Hepatocyte (in vitro differentiated cells): ENCODE results near the gene HK3. TPM values are rescaled to one million over a fixed set of nuclear protein-coding genes. Genes with fewer than 3 reads are reported as not detected.

Experiments used
- DNase-seq: peaks from one replicate; pipeline ENCODE4 v3.0.0-alpha.2; 2016; ENCODE audit warnings: low spot score
- H2AFZ ChIP-seq: fragments of 200-600 bp; sonication (generic); 2 replicates; pipeline ENCODE4 v1.6.0; 2016; ENCODE audit warnings: antibody characterized with exemption, mild to moderate bottlenecking
- H3K27ac ChIP-seq: fragments of 200-600 bp; sonication (generic); 2 replicates; pipeline ENCODE4 v1.5.1; 2016; ENCODE audit warnings: mild to moderate bottlenecking
- H3K27me3 ChIP-seq: fragments of 200-600 bp; sonication (generic); 2 replicates; pipeline ENCODE4 v1.6.1; 2016
- H3K36me3 ChIP-seq: fragments of 200-600 bp; sonication (generic); replicated peaks from 2 replicates; pipeline ENCODE4 v1.5.1; 2016; ENCODE audit warnings: low read depth; ENCODE audit not compliant: insufficient read depth
- H3K4me1 ChIP-seq: fragments of 200-600 bp; sonication (generic); 2 replicates; pipeline ENCODE4 v1.5.1; 2016; ENCODE audit warnings: mild to moderate bottlenecking, moderate library complexity; ENCODE audit not compliant: insufficient read depth
- H3K4me2 ChIP-seq: fragments of 200-600 bp; sonication (generic); 2 replicates; pipeline ENCODE4 v1.6.0; 2016
- H3K4me3 ChIP-seq: fragments of 200-600 bp; sonication (generic); 2 replicates; pipeline ENCODE4 v1.5.1; 2016; ENCODE audit warnings: mild to moderate bottlenecking
- H3K79me2 ChIP-seq: fragments of 200-600 bp; sonication (generic); 2 replicates; pipeline ENCODE4 v1.6.0; 2017; ENCODE audit warnings: mild to moderate bottlenecking
- H3K9me2 ChIP-seq: fragments of 200-600 bp; sonication (generic); replicated peaks from 2 replicates; pipeline ENCODE4 v1.6.0; 2017; ENCODE audit warnings: mild to moderate bottlenecking; ENCODE audit not compliant: insufficient read depth
- H3K9me3 ChIP-seq: fragments of 200-600 bp; sonication (generic); 2 replicates; pipeline ENCODE4 v1.5.1; 2016; ENCODE audit warnings: low read depth, mild to moderate bottlenecking
- H4K20me1 ChIP-seq: fragments of 200-600 bp; sonication (generic); 2 replicates; pipeline ENCODE4 v1.6.0; 2016; ENCODE audit warnings: mild to moderate bottlenecking; ENCODE audit not compliant: insufficient read depth, poor library complexity, severe bottlenecking
- EZH2 ChIP-seq: fragments of 200-600 bp; sonication (generic); IDR thresholded peaks from 2 replicates; pipeline ENCODE4 v1.6.1; 2016; ENCODE audit warnings: antibody characterized with exemption, mild to moderate bottlenecking, borderline replicate concordance
- EZH2phosphoT487 ChIP-seq: fragments of 200-600 bp; sonication (generic); IDR thresholded peaks from one replicate; pipeline ENCODE4 v1.6.1; 2018; ENCODE audit warnings: antibody characterized with exemption, mild to moderate bottlenecking, low read depth, moderate library complexity; ENCODE audit not compliant: unreplicated experiment, severe bottlenecking
- WGBS: methylation state at CpG from one replicate; pipeline ENCODE4 v1.1.6; 2016; ENCODE audit warnings: low lambda C conversion rate; ENCODE audit errors: missing lambda C conversion rate; 5-methylcytosine and 5-hydroxymethylcytosine counted together
- polyA plus RNA-seq: library from polyadenylated mRNA; unstranded; fragments of >200 nt; fragmentation: Nextera tagmentation; extraction: Ambion mirVana; gene quantifications from 2 replicates; pipeline ENCODE4 v1.2.1, GENCODE V29; 2016
- total RNA-seq: library from RNA; depleted of rRNA; stranded (reverse); fragments of >200 nt; gene quantifications from 2 replicates; pipeline ENCODE4 v1.2.3, GENCODE V29; 2014
- TF ChIP-seq, protein P1 (sequence below): fragments of 200-600 bp; sonication (generic); IDR thresholded peaks from 2 replicates; pipeline ENCODE4 v1.5.1; 2016; ENCODE audit warnings: antibody characterized with exemption, mild to moderate bottlenecking; ENCODE audit not compliant: poor library complexity

HK3 gene
- total and polyA plus RNA-seq, 2 experiments from 2014 or later: 0.73 TPM; not detected in 1

DNA sequence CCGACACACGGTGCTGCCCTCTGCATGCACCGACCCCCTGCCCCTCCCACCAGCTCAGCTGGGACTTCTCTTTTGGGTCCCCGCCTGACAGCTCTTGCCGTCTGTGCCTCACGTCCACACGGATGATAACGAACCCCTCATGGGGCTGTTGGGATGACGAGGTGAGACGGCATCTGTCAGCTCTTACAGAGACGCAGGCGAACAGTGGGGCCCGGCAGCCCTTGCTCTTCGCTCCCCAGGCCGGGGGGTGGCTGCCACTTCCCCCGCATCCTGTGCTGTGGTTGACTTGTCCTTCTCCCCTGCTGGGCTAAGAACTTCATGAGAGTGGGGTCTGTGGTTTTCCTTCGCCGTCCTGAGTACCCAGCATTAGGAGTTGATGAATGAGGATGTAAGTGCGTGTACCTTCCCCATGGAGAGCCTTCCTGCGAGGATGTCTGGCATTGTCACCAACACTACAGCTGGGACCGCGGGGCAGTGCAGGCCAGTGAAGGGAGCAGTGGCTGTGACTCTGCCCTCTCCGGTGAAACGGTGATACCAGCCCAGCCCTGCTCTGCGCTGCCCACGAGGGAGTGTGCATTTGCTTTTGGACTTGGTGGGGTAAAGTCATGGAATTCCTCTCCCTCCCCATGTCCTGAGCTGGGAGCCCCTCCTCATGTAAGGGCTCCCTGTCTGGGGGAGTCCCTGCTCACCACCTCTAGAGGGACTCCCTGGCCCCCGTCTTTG lies 23.2 kb downstream of the HK3 start:
- Histone ChIP-seq H3K4me2 (no peak overlapping the region), H4K20me1 (no peaks in the 10 kb centered on the region), H3K4me3 (no peak overlapping the region), H3K79me2 (no peaks in the 10 kb centered on the region), H2AFZ (no peak overlapping the region), H3K9me3 (no peaks in the 10 kb centered on the region), H3K4me1 (no peaks in the 10 kb centered on the region), H3K27me3 (peaks cover 3% of the 10 kb centered on the region), H3K27ac (no peak overlapping the region), H3K9me2 (no peaks in the 10 kb centered on the region), H3K36me3 (no peaks in the 10 kb centered on the region)
- WGBS: 72% methylated on average over 27 of the region's 27 CpGs
- no peak for DNase-seq
- TF ChIP-seq EZH2phosphoT487 (no peak), EZH2 (no peak)
- TF ChIP-seq, protein P1, sequence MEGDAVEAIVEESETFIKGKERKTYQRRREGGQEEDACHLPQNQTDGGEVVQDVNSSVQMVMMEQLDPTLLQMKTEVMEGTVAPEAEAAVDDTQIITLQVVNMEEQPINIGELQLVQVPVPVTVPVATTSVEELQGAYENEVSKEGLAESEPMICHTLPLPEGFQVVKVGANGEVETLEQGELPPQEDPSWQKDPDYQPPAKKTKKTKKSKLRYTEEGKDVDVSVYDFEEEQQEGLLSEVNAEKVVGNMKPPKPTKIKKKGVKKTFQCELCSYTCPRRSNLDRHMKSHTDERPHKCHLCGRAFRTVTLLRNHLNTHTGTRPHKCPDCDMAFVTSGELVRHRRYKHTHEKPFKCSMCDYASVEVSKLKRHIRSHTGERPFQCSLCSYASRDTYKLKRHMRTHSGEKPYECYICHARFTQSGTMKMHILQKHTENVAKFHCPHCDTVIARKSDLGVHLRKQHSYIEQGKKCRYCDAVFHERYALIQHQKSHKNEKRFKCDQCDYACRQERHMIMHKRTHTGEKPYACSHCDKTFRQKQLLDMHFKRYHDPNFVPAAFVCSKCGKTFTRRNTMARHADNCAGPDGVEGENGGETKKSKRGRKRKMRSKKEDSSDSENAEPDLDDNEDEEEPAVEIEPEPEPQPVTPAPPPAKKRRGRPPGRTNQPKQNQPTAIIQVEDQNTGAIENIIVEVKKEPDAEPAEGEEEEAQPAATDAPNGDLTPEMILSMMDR: no peak

GRCh38 chr5:176875014-176875550 lies 24.1 kb downstream of the HK3 start:
- peaks cover 3% of the 10 kb centered on the region for H3K27me3 ChIP-seq
- no peak overlapping the region for H3K27ac ChIP-seq
- no peak overlapping the region for H3K4me2 ChIP-seq
- H3K9me2 ChIP-seq: no peaks in the 10 kb centered on the region
- DNase-seq: no peak
- H3K4me1 ChIP-seq: no peaks in the 10 kb centered on the region
- 75% methylated on average over 16 of the region's 17 CpGs for WGBS
- no peaks in the 10 kb centered on the region for H4K20me1 ChIP-seq
- H3K79me2 ChIP-seq: no peaks in the 10 kb centered on the region
- H3K36me3 ChIP-seq: no peaks in the 10 kb centered on the region
- H3K9me3 ChIP-seq: no peaks in the 10 kb centered on the region
- H2AFZ ChIP-seq: no peak overlapping the region
- TF ChIP-seq EZH2 (no peak), EZH2phosphoT487 (no peak)
- TF ChIP-seq, protein P1: no peak
- H3K4me3 ChIP-seq: no peak overlapping the region

DNA sequence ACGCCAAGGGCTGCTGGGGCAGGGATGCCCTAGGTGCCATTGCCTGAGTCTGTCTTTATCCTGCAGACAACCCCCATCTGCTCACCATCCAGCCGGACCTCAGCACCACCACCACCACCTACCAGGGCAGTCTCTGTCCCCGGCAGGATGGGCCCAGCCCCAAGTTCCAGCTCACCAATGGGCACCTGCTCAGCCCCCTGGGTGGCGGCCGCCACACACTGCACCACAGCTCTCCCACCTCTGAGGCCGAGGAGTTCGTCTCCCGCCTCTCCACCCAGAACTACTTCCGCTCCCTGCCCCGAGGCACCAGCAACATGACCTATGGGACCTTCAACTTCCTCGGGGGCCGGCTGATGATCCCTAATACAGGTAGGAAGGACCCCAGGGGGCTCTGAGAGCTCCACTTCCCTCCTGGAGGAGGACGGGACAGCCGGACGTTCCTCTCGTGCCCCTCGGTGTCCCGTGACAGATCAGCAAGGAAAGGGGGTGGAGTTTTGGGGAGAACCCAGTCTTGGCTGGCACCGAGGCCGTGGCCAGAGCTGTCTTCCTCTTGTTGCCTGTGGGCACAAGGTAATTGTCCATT lies 24.9 kb downstream of the HK3 start:
- H3K4me3 ChIP-seq: no peak overlapping the region
- no peak overlapping the region for H3K27ac ChIP-seq
- no peak overlapping the region for H2AFZ ChIP-seq
- 84% methylated on average over 20 of the region's 20 CpGs for WGBS
- H3K79me2 ChIP-seq: no peaks in the 10 kb centered on the region
- H3K4me1 ChIP-seq: no peaks in the 10 kb centered on the region
- peaks cover 3% of the 10 kb centered on the region for H3K27me3 ChIP-seq
- DNase-seq: no peak
- TF ChIP-seq EZH2 (no peak), EZH2phosphoT487 (no peak)
- TF ChIP-seq, protein P1: no peak
- no peaks in the 10 kb centered on the region for H4K20me1 ChIP-seq
- no peaks in the 10 kb centered on the region for H3K36me3 ChIP-seq
- no peak overlapping the region for H3K4me2 ChIP-seq
- H3K9me3 ChIP-seq: no peaks in the 10 kb centered on the region
- H3K9me2 ChIP-seq: no peaks in the 10 kb centered on the region
